GM19025 (cell line): ENCODE results near the gene RNASEH2A.

ENCODE experiments used
- ATAC-seq: cut with Tn5 transposase; IDR thresholded peaks from one replicate; pipeline ENCODE4 v1.9.1; 2021; ENCODE audit warnings: mild to moderate bottlenecking, low read depth, moderate library complexity; ENCODE audit not compliant: unreplicated experiment

Gene RNASEH2A

DNA sequence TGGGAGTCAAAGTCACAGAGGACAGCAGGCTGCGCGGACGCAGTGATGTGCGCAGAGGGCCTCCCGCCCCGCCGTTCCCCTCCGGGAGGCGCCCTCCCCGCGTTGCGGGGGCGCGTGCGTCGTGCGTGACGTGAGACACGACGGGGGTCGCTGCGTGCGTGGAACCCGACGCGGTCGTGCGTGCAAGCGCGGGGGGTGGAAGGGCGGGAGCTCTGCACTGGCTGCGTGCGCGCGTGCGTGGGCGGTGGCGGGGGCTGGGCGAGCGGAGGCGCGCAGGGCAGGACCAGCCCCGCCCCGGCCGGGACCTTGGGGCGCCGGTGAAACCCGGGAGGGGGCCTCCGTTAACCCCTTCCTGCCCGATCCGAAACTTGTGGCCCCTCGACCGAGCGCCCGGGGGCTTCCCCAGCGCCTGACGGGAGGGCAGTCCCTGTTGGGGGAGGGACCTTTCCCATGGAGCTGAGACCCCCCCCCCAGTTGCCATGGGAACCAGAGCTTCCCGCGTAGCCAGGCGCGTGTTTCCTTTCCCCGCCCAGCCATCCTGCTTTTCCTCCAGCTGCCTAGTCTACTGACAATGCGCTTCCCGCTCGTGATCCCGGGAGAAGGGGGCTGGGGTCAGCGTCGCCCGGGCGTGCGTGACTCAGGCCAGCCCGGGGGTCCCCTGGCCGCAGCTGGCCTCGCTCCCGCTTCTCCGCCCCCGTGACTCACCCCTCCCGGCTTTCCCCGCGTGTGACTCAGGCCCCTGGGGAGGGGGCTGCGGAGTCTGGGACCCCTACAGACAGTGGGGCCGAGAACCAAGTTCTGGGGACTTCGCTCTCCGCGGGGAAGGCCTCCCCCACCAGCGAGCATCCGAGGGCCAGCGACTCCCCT lies 23.7 kb upstream of the RNASEH2A start:
- peak; percentile 45 for ATAC-seq

DNA sequence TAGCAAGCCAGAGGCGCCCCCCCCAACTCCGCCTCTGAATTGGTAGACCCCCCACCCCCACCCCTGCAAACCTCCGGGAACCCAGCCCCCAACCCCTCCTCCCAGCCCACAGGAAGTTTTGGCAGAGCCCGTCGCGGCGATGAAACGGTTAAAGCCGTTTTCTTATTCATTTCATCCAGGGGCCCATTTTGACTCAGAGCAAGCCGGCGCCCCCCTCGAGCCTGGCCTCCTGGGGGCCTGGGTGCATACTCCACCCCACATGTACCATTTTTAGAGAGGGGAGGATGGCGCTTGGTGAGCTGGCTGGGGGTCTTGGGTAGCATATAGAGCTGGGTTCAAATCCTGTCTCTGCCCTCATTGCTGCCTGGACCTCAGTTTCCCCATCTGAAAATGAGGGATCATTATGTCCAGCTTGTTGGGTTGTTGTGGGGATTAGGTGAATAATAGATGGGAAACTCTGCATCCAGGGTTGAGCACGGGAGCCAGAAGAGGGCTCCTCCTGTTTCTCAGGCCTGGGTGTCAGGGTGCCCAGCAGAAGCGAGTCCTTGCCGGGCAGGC lies 23.0 kb upstream of the RNASEH2A start:
- no peak for ATAC-seq

DNA sequence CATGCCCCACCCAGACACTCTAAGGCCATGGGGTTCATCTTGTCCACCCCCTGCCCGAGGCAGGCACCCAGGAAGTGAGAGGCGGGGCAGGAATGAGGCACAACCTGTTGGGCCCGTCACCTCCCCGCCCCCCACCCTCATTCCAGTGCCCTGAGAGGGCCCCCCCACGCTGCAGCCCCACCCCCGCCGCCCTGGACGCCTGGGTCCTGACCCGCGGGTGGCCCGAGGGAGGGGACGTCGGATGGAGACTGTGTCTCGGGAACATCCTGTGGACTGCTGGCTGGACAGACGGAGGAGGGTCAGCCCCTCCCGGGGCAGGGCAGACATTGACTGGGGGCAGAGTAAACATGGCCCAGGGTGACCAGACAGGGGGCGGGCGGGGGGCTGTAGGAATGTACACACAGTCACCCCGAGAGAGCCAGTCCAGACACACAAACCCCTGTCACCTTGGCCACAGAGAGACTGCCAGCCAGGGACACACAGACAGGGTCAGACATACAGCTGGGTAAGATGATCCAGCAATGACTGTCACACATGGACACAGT lies 22.5 kb upstream of the RNASEH2A start:
- ATAC-seq, result no peak

DNA sequence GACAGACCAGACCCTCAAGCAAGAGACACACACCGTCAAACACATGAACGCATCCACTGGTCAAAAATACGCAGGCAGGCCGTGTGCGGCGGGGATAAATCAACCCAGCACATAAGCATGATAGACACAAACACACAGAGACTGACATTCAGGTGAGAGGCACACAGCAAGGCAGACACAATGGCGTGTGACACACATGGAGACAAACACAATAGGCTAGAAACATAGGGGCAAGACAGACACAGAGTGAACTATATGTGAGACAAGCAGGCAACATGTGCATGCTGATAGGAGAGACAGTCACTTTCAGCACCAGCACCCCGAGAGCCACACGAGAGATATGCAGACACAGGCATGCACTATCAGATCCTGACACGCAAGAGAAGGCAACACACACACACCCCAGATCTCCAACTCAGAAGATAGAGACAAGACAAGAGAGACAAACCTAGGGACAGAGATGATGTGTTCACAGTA lies 22.0 kb upstream of the RNASEH2A start:
- no peak for ATAC-seq

DNA sequence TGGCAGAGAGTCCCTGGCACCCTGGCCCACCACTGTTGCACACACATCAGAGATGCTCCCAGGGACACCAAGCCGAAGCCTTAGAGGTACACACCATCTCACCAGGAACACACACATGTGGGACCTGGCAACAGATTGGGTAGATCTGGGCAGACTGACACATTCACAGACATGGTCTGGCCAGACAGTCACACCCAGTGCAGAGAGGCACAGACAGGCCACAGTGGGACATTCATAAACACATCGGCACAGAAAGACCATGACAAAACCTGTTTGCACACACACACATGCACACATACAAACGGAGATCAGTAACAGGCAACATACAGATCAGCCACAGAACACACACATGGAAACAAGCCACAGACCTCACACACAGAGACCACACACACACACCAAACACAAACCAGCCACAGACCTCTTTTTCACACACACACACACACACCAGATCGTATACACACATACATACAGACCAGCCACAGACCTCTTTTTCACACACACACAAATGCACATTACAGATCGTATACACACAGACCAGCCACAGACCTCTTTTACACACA lies 21.4 kb upstream of the RNASEH2A start:
- ATAC-seq, result no peak

DNA sequence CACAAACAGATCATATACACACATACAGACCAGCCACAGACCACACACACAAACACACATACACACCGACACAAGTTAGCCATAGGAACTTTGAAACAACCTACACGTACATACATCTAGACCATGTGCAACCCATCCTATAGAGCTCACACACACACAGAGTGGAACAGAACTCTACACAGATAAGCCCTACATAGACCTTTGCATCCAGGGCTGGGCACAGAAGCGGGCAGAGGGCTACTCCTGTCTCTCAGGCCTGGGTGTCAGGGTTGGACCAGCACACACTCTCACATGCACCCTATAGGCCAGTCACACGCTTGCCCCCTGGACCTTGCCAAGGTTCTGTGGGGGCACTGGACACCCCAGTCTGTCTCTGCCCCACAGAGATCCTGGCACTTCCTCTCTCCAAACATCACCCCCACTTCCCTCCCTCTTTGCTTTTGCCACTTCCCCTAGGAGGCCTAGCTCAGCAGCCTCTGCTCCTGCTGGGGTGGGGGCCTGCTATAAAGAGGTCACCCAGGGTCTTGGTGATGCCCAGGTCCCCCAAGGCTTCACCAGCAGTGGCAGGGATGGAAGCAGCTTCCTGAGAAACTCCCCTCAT lies 20.9 kb upstream of the RNASEH2A start:
- ATAC-seq, result no peak

DNA sequence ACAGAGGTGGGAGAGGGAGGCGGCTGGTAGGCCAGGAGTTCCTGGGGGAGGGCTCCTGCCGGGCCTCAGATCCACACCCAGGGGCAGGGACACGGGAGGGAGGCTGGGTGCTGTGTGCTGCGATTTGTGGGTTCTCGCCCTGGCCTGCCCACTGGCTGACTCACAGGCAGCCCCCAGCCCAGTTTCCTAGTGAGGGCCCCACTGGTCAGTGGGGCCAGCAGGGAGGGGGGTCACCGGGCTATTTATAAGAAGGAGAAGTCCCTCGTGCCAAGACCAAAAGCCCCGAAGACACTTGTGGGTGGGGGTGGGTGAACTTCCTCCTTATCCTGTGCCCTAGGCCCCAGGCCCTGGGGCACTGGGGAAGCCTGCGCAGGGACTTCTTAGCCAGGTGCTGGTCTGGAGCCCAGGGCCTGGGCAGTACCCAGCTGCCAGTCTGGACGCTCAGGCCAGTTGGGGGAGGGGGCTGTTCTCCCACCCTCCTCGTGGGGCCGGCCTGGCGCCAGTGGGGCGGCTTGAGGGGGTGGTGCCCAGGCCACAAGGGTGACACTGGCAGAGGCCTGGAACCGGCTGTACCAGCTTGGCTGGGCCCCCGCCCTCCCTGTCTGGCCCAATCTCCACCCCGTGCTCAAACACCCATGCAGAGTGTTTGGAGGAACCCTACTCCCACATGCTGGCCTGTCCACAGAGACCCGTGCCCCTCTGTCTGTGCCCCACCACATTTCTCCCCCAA lies 20.1 kb upstream of the RNASEH2A start:
- ATAC-seq, result no peak

DNA sequence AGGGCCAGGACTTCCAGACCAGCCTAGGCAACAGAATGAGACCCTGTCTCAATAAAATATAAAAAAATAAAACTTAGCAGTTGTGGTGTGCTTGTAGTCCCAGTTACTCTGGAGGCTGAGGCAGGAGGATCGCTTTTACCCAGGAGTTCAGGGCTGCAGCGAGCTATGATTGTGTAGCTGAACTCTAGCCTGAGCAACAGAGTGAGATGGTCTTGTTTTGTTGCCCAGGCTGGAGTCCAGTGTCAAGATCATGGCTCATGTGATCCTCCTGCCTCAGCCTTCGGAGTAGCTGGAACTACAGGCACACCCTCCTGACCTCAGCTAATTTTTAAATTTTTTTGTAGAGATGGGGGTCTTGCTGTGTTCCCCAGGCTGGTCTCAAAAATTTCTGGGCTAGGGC lies 19.4 kb upstream of the RNASEH2A start:
- no peak for ATAC-seq

DNA sequence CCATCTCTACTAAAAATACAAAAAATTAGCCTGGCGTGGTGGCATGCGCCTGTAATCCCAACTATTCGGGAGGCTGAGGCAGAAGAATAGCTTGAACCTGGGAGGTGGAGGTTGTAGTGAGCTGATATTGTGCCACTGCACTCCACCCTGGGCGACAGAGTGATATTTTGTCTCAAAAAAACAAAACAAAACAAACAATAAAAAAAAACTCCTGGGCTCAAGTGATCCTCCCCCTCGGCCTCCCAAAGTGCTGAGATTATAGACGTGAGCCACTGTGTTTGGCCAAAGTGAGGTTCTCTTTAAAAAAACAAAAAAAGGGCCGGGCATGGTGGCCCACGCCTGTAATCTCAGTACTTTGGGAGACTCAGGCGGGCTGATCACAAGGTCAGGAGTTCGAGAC lies 18.9 kb upstream of the RNASEH2A start:
- no peak for ATAC-seq

DNA sequence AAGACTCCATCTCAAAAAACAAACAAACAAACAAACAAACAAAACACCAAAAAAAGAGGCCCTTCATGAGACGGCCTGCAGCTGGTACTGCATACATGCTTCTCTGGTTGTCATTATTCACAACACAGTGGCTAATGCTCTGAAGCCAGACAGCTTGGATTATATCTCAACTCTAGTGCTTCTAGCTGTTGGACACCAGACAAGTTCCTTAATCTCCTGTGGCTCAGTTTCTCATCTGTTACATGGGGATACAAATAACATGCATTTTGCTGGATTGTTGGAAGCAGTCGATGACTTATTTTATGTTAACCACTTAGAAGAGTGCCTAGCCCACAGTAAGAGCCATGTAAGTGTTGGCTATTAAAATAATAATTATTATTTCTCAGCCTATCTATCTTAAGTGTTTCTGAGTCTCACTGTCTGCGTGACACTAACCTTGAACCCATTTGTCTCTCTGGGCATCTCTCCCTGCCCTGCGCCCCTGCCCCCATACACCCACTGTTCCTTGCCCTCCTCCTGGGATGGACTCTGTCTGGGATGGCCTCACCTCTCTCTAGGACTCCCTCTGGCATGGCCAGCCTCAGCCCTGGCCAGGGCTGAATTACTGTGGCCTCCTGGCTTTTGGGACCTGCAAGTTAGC lies 18.2 kb upstream of the RNASEH2A start:
- ATAC-seq, result no peak

DNA sequence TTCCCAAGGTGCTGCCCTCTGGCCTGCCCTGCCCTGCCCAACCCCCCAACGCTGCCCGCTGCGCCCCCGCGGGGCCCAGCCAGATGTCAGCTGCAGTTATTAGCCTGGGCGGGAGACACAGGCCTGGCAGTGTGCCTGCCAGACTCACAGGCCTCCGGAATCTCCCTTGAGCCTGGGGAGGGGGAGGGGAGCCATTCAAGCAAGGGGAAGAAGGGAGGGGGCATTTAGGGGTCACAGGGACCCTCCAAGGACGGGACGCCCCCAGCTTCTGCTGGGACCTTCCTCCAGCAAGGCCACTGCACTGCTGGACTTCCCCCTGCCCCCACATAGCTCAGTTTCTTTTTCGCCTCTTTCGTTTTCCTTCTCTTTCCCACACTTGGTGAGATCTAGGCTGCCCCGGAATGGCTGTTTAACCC lies 17.7 kb upstream of the RNASEH2A start:
- no peak for ATAC-seq

DNA sequence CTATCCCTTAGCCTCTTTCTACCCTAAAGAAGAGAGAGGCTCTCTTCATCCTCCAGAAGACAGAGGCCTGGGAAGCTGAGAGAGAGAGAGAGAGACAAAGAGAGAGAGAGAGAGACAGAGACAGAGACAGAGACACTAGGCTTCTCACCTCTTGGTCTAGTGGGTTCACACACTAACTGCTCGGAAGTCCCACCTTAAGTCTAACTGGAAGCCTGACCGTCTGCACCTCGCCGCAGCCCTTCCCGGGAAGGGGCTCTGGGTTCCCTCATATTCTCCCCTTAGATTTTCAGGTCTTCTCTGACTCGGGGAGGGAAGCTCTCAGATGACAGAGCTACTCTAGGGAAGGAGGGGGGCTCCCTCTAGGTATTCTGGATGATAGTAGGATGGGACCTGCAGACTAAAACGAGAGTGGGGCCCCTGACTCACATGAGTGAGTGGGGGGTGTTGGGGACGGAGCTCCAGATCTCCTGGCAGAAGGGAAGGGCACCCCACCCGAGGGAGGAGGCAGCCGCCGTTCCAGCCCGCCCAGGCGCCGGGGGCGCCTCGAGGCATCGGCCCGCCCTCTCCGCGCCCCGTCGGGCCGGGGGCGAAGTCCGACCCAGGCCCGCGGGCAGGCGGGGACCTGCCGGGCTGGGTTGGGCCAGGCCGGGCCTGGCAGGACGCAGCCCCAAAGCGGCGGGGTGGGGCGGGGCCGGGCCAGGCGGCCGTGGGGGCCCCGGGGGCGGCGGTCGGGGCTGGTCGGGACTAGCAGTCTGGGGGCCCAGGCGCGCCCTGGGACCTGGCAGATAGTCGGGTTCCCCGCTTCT lies 17.1 kb upstream of the RNASEH2A start:
- no peak for ATAC-seq

DNA sequence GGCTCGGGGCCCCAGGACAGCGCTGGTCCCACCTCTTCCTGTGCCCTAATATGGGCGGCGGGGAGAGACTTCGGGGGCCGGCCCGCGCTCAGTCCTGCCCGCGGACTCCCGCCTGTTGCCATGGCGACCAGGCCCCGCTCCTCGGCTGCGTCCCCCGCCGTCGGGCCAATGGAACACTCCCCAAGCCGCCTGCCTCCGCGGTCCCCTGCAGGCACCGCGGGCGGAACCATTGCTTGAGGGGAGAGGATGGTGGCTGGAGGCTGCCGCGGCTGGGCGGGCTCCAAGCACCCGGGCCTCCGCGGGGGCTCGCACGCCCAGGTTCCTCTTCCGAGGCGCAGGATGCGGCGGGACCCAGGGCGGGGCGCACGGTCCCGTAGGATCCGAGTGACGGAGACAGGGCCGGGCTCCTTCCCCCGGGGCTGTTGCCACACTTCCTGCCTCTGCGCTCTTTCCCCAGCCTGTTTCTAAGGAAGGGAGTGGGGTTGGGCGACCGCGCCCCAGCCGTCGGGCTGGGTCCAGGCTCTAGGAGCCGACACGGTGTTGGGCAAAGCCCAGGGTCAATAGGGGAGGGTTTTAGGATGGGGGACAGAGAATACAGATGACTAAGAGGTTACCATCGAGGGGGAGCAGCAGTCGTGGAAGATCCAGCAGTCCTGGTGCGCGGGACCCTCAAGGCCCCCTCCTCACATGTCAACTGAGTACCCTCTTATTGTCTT lies 16.3 kb upstream of the RNASEH2A start:
- ATAC-seq, result peak; percentile 40

DNA sequence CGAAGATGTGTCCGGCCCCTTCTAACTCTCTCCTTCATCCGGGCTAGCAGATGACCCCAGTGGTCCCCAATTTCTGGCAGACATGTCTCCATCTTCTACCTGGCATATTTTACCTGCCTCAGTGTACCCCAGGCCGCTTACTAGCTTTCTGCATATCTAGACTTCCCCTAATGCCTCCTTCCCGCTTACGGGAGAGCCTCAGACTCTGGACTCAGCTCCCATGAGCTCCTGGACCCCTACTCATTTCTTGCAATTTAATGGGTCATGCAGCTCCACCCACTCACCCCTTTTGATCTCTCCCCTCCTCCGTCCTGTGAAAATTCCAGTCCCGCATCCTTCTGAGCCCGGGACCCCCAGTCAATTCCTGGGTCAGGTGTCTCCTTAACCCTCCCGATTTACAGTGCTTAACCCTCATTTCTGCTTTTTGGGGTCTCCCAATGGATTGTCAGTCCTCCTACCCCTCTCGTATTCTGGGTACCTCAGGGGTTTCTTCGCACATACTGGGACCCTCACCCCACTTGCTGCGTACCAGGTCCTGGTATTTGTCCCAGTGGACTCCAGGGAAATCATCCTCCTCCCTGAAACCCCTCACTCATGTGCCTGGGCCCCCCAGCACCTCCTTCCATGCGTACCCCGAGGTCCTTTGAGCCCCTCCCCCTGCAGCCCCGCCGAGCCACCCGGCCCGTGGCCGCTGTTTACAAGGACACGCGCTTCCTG lies 15.6 kb upstream of the RNASEH2A start:
- ATAC-seq, result no peak

DNA sequence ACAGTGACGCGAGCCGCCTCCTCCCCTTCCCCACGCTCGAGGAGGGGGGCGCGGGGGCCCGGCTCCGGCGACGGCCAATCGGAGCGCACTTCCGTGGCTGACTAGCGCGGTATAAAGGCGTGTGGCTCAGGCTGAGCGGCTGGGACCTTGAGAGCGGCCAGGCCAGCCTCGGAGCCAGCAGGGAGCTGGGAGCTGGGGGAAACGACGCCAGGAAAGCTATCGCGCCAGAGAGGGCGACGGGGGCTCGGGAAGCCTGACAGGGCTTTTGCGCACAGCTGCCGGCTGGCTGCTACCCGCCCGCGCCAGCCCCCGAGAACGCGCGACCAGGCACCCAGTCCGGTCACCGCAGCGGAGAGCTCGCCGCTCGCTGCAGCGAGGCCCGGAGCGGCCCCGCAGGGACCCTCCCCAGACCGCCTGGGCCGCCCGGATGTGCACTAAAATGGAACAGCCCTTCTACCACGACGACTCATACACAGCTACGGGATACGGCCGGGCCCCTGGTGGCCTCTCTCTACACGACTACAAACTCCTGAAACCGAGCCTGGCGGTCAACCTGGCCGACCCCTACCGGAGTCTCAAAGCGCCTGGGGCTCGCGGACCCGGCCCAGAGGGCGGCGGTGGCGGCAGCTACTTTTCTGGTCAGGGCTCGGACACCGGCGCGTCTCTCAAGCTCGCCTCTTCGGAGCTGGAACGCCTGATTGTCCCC lies 14.9 kb upstream of the RNASEH2A start, which contains the start of gene JUNB:
TSS of gene JUNB (plus strand) at position 142 of the 706 bp plus-strand sequence. CDS start at position 428, 286 bp downstream.
- ATAC-seq, result peak; percentile 25

DNA sequence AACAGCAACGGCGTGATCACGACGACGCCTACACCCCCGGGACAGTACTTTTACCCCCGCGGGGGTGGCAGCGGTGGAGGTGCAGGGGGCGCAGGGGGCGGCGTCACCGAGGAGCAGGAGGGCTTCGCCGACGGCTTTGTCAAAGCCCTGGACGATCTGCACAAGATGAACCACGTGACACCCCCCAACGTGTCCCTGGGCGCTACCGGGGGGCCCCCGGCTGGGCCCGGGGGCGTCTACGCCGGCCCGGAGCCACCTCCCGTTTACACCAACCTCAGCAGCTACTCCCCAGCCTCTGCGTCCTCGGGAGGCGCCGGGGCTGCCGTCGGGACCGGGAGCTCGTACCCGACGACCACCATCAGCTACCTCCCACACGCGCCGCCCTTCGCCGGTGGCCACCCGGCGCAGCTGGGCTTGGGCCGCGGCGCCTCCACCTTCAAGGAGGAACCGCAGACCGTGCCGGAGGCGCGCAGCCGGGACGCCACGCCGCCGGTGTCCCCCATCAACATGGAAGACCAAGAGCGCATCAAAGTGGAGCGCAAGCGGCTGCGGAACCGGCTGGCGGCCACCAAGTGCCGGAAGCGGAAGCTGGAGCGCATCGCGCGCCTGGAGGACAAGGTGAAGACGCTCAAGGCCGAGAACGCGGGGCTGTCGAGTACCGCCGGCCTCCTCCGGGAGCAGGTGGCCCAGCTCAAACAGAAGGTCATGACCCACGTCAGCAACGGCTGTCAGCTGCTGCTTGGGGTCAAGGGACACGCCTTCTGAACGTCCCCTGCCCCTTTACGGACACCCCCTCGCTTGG lies 14.1 kb upstream of the RNASEH2A start:
- no peak for ATAC-seq
